HepG2 (cell line): ENCODE data around the gene EEF1AKMT1. TPM values are rescaled to one million over a fixed set of nuclear protein-coding genes. Genes with fewer than 3 reads are reported as not detected.

Experiments
- ATAC-seq: fragments of 200-7000 bp; cut with Tn5 transposase; 3 replicates; pipeline ENCODE4 v1.9.1; 2020; ENCODE audit warnings: mild to moderate bottlenecking, moderate library complexity
- BruUV-seq: library from RNA; stranded (reverse); fragments of 400-500 nt; replicated peaks from 2 replicates; lab custom pipeline; 2021; lab: Mats Ljungman, UMichigan
- CTCF ChIA-PET: fragments of 300-600 bp; formaldehyde crosslinking; extraction: SDS; loops from one replicate; lab custom pipeline; 2021; ENCODE audit warnings: low total read pairs, inconsistent platforms, low intra/inter-chr PET ratio; lab: Yijun Ruan, JAX
- POLR2A ChIA-PET: fragments of 350-600 bp; sonication (Branson Sonifier 250); formaldehyde crosslinking; loops from one replicate; lab custom pipeline; 2020; ENCODE audit warnings: antibody characterized with exemption, inconsistent platforms; lab: Yijun Ruan, JAX
- DNase-seq: peaks from one replicate; pipeline ENCODE4 v3.0.0-alpha.2; 2015; ENCODE audit warnings: low spot score
- FAIRE-seq: peaks from 3 replicates; lab custom pipeline; 2011; peaks lifted over from hg19 to GRCh38; lab: Jason Lieb, UNC
- H2AFZ ChIP-seq: one replicate; pipeline ENCODE4 v1.6.1; 2011; ENCODE audit warnings: low read length, inconsistent platforms
- H3K27ac ChIP-seq: fragments of 300-600 bp; 3 replicates; pipeline ENCODE4 v1.8.0; 2011; ENCODE audit warnings: mixed run types, mild to moderate bottlenecking, mixed read lengths, low read length, inconsistent platforms; ENCODE audit not compliant: insufficient read depth; ENCODE audit errors: extremely low read length
- H3K27me3 ChIP-seq, 2 experiments: fragments of 200-600 bp in 1 of 2; 2 replicates in 1 of 2; 3 replicates in 1 of 2; pipeline versions ENCODE4 v1.6.0 to v1.8.0; 2011; ENCODE audit warnings: low read length in 2 of 2, mild to moderate bottlenecking in 2 of 2, moderate library complexity in 2 of 2, inconsistent platforms in 1 of 2; ENCODE audit not compliant: insufficient read depth in 2 of 2, control insufficient read depth in 1 of 2
- H3K36me3 ChIP-seq, 2 experiments: fragments of 200-600 bp in 1 of 2; replicated peaks in 1 of 2; 2 replicates in 1 of 2; 3 replicates in 1 of 2; pipeline versions ENCODE4 v1.5.1 to v1.8.0; 2011; ENCODE audit warnings: low read length in 2 of 2, inconsistent platforms in 1 of 2; ENCODE audit not compliant: insufficient read depth in 2 of 2, control insufficient read depth in 1 of 2
- H3K4me1 ChIP-seq: 2 replicates; pipeline ENCODE4 v1.5.1; 2012; ENCODE audit warnings: low read length, inconsistent platforms; ENCODE audit not compliant: insufficient read depth
- H3K4me2 ChIP-seq: 2 replicates; pipeline ENCODE4 v1.6.0; 2011; ENCODE audit warnings: low read depth, low read length, inconsistent platforms
- H3K4me3 ChIP-seq, 3 experiments: fragments of 200-600 bp in 1 of 3; sonication (generic), shearing (Covaris generic) in 1 of 3; replicated peaks in 1 of 3; 2 replicates each; pipeline ENCODE4 v1.5.1; 2011 to 2016; ENCODE audit warnings: low read length in 3 of 3, inconsistent platforms in 2 of 3, low read depth in 2 of 3, mild to moderate bottlenecking in 2 of 3, control low read depth in 1 of 3, mixed read lengths in 1 of 3; ENCODE audit not compliant: insufficient read depth in 1 of 3
- H3K79me2 ChIP-seq: one replicate; pipeline ENCODE4 v1.6.1; 2011; ENCODE audit warnings: low read length, inconsistent platforms; ENCODE audit not compliant: insufficient read depth
- H3K9ac ChIP-seq: 2 replicates; pipeline ENCODE4 v1.6.0; 2011; ENCODE audit warnings: mild to moderate bottlenecking, low read depth, low read length, inconsistent platforms; ENCODE audit not compliant: insufficient read depth
- H3K9me3 ChIP-seq: 2 replicates; pipeline ENCODE4 v1.5.1; 2012; ENCODE audit warnings: mild to moderate bottlenecking, low read length
- H4K20me1 ChIP-seq: 2 replicates; pipeline ENCODE4 v1.6.0; 2011; ENCODE audit warnings: inconsistent platforms, mild to moderate bottlenecking, low read length, moderate library complexity; ENCODE audit not compliant: insufficient read depth
- POGK ChIP-seq: sonication (generic); formaldehyde crosslinking; conservative IDR thresholded peaks from 2 replicates; pipeline ENCODE4 v1.8.0; 2022; ENCODE audit warnings: mild to moderate bottlenecking, moderate library complexity, missing genetic modification reagents
- ZNF318 ChIP-seq: sonication (generic); formaldehyde crosslinking; IDR thresholded peaks from 2 replicates; pipeline ENCODE4 v1.4.0; 2020; ENCODE audit warnings: mild to moderate bottlenecking, missing genetic modification reagents
- ZNF513 ChIP-seq: sonication (generic); formaldehyde crosslinking; conservative IDR thresholded peaks from 2 replicates; pipeline ENCODE4 v1.5.0; 2020; ENCODE audit warnings: missing genetic modification reagents
- ZSCAN25 ChIP-seq: sonication (generic); formaldehyde crosslinking; IDR thresholded peaks from 2 replicates; pipeline ENCODE4 v1.8.0; 2022; ENCODE audit warnings: mild to moderate bottlenecking, missing genetic modification reagents
- WGBS: methylation state at CpG from one replicate; pipeline ENCODE4 v1.1.6; 2017; ENCODE audit warnings: low lambda C conversion rate; 5-methylcytosine and 5-hydroxymethylcytosine counted together
- in situ Hi-C: cut with HindIII; loops from 2 replicates; pipeline ENCODE4 v1.10.0; 2017; ENCODE audit warnings: low pct_unique_long_range_greater_than_20kb; ENCODE audit not compliant: extremely low pct_ligation_motif_present
- intact Hi-C: fragments of 100-400 bp; cut with micrococcal nuclease; formaldehyde crosslinking; loops from one replicate; pipeline ENCODE4 v1.10.0; 2022; ENCODE audit not compliant: unreplicated experiment
- polyA plus RNA-seq, 8 experiments: library from polyadenylated mRNA; depleted of rRNA in 3 of 8; stranded (reverse) in 7 of 8; unstranded in 1 of 8; fragments of >200 nt; fragmentation: Illumina TruSeq in 4 of 8; extraction: Trizol in 4 of 8; gene quantifications; 2 replicates each; pipeline versions ENCODE4 v1.2.1 to v1.2.3, GENCODE V29; 2011 to 2016; ENCODE audit warnings: low read depth in 4 of 8, missing spikeins in 1 of 8, mixed read lengths in 1 of 8; ENCODE audit not compliant: insufficient read depth in 1 of 8
- total RNA-seq, 5 experiments: library from RNA; depleted of rRNA; stranded (reverse); fragments of >200 nt; fragmentation: Illumina TruSeq; extraction: Trizol; gene quantifications; 2 replicates each; pipeline ENCODE4 v1.2.3, GENCODE V29; 2016; ENCODE audit warnings: low read depth in 1 of 5

EEF1AKMT1 gene
- total and polyA plus RNA-seq, 2 of the 13 experiments (the other 11 are each of a cell fraction or from before 2014, with no cell fraction given), result 6.0 to 16.1 TPM

- TF ChIP-seq ZSCAN25 (peak; percentile 74), POGK (CRISPR knock-in tag) (0 out of 2 replicates have a peak, but pooled peaks have one; percentile 2), ZNF318 (CRISPR knock-in tag) (no peak), ZNF513 (CRISPR knock-in tag) (no peak)
- Histone ChIP-seq H3K27ac (no peak overlapping the region), H3K9ac (no peak overlapping the region), H2AFZ (no peak overlapping the region), H3K9me3 (no peaks in the 10 kb centered on the region), H3K36me3 (no peaks in the 10 kb centered on the region), H3K4me3 (peak overlapping the region; percentile 11 to 48 (median 43); a peak in 4 of 6 replicates), H3K27me3 (no peaks in the 10 kb centered on the region), H3K4me1 (peaks cover 35% of the 10 kb centered on the region), H3K79me2 (no peaks in the 10 kb centered on the region), H3K4me2 (peak overlapping the region; percentile 69), H4K20me1 (no peaks in the 10 kb centered on the region)
- no peak for FAIRE-seq
- intact Hi-C loops, result no loop called here
- 16% methylated on average over 19 of the region's 20 CpGs for WGBS
- no peak for DNase-seq
- CTCF ChIA-PET, result interaction anchor here (1.3 kb wide), 1 partner anchor 212 kb away, joined by 3 read pairs; no protein-coding TSS in a partner anchor
- BruUV-seq, result no TSS peak
- POLR2A ChIA-PET, result interaction anchor here (1.1 kb wide), 1 partner anchor 12 kb away, joined by 3 read pairs; no protein-coding TSS in a partner anchor
- ATAC-seq, result peak; percentile 50
- in situ Hi-C loops, result loop anchor here (5.0 to 10.0 kb wide), 2 partner anchors 212 to 220 kb away; no protein-coding TSS in a partner anchor
Observed at GRCh38 chr13:20704459-20705069, 69.2 kb downstream of the EEF1AKMT1 start.
